Mucosa of gallbladder (tissue), 1 donor: ENCODE measurements around the gene RB1. TPM values are rescaled to one million over a fixed set of nuclear protein-coding genes. Genes with fewer than 3 reads are reported as not detected.
A peak's percentile ranks its signal among the peaks of the same experiment; 100 is the strongest.

Experiments used
- DNase-seq: peaks from one replicate; pipeline ENCODE4 v3.0.0-alpha.2; 2020; ENCODE audit warnings: low spot score
- total RNA-seq: library from RNA; stranded (reverse); gene quantifications from one replicate; pipeline ENCODE4 v1.2.1, GENCODE V29; 2021
- donor health status: DM: no; HTN: no; CAD: no.

Gene RB1
- total RNA-seq, 1 donor from 2014 or later: 37.8 TPM

DNA sequence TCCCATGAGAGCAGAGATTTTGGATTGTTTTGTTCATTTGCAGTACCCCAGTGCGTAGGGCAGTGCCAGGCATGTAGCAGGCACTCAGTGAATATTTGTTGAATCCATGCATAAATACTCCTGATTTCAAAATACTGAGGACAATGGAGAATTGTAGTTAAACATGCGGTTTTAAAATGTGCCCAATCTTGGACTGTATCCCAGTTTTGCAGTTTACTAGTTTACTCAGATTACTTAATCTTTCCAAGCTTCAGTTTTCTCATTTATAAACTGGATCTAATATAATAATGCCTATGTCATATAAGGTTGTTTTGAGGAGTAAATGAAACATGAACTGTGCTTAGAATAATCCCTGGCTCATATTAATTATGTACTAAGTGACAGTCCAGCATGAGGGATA is 190.3 kb downstream of the RB1 start:
- no peak for DNase-seq

GRCh38 chr13:48494874-48495273 is 191.3 kb downstream of the RB1 start:
- DNase-seq: no peak

DNA sequence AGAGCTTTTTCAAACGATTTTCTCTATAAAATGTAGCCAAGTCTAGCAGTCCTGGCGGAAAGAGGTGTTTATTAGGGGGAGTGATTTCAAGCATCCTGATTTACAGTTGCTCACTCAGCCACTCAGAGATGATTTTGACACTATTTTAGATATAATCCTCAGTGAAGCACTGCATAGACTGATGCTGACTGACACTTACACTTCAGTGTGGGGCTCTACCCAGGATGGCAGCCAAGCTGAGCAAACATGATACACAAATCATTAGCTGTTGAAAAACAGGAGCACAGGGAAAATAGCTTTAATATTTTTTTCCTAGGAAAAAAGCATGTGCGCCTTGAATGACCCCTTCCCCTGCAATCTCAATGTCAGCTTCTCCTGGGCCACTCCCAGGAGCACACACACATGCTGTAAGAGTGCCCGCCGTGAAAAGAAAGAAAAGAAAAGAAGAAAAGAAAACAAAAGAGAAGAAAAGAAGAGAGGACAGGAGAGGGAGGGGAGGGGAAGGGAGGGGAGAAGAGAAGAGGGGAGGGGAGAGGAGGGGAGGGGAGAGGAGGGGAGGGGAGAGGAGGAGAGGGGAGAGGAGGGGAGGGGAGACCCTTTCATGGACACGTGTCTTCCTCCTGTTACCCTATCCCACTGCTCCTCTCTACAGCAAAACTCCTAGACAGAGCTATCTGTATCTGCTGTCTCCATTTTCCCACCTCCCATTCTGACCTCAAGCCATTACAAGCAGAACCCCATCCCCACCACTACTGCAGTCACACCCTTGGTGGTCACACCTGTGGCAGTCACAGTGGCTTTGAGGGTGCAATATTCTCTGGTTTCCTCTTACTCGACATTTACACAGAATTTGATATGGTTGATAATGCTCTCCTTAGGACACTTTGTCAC is 193.0 kb downstream of the RB1 start:
- DNase-seq: no peak

DNA sequence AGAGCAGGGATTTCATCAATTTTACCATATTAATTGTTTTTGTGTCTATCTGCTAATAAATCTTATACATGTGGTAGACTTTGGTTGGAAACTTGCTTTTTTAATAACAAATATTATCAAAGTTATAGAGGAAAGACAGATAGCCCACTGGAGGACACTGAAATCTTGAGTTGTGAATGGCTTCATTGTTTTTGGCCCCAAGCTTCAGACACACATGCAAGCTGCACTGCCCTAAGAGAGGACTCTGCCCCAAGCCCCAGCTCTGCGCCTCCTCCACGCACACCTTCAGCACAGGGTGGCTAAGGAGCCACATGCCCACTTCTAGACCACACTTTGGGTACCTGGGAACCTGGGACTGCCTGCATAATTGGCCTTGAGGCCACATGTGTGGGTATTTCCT is 194.1 kb downstream of the RB1 start:
- no peak for DNase-seq

- DNase-seq: no peak
Observed at GRCh38 chr13:48500652-48501197, 197.2 kb downstream of the RB1 start.

DNA sequence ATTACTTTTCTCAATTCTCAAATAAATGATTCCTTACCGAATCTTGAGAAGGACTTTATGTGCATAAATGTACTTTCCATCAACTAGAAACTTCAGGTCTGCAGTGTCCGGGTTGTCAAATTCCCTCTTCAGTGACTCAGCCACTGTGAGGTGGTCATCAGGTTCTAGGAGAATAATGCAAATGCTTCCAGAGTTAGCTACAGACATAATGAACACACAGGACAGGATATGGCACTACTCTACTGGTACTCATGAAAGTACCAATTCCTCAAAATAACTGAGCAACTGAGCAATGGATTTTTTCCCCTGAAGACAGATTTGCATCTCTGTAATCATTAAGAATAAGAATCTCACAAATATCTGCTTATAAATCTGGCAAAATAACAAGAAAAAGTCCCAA is 198.2 kb downstream of the RB1 start:
- DNase-seq: no peak

- DNase-seq: no peak
Observed at GRCh38 chr13:48502601-48503319, 199.2 kb downstream of the RB1 start.

- DNase-seq: no peak
Observed at GRCh38 chr13:48504606-48505005, 201.1 kb downstream of the RB1 start.

DNA sequence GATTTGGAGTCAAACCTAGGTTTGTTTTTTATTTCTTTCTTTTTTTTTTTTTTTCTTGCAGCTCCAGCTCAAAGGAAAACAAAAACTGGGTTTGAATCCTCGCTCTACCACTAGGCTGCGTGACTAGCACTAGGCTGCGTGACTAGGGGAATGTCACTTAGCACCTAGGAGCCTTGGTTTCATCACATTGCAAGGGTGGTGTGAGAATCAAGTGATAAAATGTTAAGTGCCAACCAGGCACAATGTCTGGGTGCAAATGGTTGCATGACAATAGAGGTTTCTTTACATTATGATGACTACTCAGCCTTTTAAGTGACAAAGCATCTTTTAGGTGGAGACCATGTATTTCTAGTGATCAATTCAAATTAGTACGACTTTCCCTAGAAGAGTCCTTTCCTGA is 201.5 kb downstream of the RB1 start:
- no peak for DNase-seq

DNA sequence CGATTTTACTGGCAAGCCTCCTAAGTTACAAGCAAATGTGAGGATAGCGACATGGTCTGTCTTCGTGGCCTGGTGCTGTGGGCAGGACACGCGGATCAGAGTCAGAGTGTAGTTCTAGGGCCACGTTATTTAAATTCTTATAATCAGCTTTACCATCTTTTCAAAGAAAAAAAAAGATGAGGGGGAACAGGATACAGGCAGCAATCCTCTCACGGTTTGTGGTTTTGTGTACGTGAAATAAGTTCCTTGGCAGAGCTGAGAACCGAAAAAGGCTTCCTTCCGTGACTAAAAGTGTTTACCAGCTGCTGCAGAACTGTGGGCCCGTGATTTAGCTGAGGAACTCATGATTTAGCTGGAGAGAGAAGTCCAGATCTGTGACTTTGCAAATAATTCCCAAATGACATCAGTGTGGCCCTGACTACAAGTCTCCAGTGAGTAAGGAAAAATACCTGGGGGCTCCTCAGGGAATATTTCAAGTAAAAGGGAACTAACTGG is 202.1 kb downstream of the RB1 start:
- peak; percentile 60 for DNase-seq

DNA sequence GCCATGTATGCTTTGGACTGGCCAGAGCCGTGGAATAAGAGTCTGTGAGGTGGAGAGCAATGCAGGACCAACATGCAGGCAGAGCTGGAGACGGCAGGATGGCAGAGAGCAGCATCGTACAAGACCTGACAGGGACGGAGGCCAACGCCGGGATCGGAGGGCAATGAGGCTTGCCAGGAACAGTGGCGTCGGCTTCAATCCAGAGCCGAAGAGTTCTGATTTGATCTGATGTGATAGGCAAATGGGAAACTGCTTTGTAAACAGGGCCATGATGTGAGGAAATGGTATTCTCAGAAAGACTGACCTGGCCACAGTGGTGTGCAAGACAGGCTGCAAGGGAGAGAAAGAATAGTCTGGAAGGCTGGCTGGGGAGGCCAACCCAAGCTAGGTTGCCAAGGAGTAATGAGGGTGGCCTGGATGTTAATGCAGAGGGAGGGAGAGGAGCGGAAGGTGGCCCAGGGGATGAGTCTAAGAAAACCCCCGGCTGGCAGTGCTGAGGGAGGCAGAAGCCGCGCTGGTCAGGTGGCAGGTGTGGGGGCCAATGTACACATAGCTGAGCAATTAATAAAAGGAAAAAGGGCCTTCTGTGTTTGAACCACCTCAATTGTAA is 202.6 kb downstream of the RB1 start:
- no peak for DNase-seq

DNA sequence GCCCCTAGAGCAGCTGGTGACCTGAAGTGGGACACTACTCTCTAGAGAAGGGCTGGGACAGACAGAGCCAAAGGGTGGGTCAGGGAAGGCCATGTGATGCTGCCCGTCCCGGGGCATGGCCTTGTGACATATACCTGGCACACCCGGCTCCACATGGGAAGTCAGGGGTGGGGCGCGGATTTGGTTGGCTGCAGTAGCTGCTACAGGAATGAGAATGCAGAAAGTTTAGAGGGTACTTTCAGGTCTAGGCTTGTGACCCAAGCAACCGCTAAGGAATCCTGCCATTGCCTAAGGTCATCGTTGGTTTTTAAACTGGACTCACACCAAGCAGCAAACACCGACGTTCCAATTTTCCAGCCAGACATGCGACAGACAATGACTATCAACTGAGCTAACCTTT is 203.5 kb downstream of the RB1 start:
- no peak for DNase-seq

- DNase-seq: no peak
Observed at GRCh38 chr13:48508011-48508410, 204.5 kb downstream of the RB1 start.

DNA sequence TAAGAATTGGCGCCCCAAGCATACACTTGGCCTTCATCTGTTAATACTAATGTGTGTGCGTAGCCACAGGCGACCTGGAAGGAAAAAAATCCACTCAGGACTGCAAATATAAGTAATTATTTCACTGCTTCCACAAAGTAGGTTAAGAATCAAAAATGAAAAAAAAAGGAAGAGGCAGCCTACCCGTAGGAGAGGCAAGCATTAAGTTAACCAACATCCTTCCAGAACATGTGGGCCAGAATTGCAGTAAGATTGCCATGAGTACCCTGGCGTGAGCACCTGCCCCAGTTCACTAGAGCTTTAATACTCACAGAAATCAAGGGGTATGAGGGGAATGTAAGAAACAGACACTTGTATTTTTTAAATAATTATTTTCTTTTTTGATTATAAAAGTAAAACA is 207.1 kb downstream of the RB1 start:
- no peak for DNase-seq

GRCh38 chr13:48511621-48512230 is 208.2 kb downstream of the RB1 start:
- no peak for DNase-seq

DNA sequence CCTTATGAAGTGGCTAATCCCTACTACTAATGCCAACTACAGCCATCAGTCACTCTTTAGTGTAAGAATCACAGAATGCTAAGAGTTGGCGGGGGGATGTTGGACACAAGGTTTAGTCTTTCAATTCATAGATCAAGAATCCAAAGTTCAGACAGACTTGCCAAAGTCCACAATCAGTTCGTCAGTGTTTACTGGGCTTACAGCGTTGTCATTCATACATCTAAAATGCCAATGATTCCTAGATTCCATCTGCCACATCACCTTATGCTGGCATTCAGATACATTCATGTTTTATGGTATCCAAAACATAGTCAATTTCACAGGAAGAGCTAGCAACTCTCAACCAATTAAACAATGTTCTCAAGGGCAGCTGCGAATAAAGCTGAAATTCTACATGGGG is 211.2 kb downstream of the RB1 start:
- no peak for DNase-seq

DNA sequence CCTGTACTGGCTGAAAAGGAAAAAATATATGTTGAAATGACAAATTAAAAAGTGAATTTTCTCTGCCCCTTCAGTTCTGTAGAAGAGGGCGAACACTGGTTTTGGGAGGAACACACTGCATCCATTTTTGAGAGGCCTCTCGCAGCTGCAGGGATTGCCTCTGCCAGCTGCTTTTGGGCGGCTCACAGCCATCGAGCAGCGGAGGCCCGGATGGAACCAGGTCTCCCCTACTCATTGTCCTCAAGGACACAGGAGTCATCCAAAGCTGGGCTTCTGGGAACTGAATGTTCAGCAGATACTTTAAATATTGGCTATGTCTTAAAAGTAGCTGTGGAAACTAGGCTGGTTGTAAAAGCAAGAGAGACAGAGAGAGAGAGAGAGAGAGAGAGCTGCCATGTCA is 212.2 kb downstream of the RB1 start:
- DNase-seq: no peak

DNA sequence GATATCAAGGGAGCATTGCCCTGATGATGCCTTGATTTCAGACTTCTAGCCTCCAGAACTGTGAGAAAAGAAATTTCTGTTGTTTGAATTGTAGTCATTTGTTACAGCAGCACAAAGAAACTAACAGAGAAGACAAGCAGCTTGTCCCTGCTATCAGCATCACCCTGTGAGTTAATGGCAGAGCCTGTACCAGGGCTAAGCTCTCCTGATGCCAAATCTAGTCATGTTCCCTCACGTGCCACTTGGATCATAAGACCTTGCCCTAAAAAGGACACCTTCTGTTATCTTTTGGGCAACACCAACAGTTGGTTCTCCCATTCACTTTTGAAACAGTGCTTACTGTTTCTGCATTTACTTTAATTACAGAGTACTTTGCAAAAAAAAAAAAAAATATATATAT is 214.5 kb downstream of the RB1 start:
- no peak for DNase-seq

DNA sequence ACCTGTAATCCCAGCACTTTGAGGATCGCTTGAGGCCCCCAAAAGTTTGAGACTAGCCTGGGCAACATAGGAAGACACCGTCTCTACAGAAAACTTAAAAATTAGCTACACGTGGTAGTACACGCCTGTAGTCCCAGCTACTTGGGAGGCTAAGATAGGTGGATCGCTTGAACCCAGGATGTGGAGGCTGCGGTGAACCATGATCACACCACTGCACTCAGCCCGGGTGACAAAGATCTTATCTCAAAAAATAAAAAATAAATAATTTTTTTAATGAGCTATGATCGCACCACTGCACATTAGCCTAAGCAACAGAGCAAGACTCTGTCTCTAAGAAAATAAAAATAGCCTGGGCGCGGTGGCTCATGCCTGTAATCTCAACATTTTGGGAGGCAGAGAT is 222.7 kb downstream of the RB1 start:
- DNase-seq: no peak

DNA sequence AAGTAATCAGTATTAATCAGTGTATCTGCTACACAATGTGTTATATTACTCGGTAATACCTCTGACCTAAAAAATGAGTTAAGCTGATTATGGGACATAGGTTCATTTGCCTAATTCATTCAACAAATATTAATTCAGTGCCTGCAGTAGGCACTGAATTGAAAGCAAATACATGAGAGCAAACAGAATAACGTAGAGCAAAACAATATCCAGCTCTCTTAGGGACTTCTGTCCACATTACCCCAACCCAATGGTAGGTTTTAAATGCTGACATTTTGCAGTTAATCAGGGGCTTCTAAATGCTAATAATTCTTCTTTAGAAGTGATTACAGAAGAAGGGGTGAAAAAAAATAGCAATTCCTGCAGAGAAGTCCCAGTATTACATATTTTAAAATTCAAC is 224.4 kb downstream of the RB1 start:
- DNase-seq: no peak

DNA sequence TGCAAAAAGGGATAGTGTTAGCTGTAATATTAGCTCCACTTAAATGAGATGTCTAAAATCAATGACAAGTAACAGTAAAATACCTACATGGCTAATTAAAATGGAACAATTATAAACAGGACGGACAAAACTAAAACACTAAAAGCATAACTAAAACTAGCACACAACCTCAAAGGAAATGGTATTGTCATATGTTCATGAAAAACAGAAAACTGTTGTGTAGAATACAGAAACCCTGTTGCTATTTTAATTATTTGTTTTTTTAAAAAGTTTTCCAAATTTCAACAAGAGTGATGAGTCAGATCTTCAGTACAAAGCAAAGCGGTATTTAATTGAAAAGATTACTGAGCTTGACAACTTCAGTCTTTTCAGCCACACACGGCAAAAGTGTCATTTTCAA is 225.2 kb downstream of the RB1 start:
- no peak for DNase-seq

DNA sequence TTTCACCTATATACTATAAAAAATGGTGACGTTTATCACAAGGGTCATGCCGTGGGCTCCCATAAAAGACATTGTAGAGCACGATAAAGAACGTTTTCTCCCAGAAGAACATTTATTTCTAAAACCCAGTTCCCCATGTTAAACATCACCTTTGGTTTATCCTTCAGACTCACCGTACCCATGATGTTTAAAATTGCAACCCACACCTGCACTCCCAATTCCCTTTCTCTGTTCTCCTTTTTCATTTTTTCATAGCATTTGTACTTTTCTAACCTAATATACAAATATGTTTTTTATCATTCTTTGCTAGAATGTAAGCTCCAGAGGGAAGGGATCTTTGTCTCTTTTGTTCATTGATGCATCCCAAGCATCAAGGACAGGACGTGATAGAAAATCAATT is 227.3 kb downstream of the RB1 start:
- DNase-seq: no peak
